ENCODE results near the gene PAX2. TPM values are rescaled to one million over a fixed set of nuclear protein-coding genes. Genes with fewer than 3 reads are reported as not detected.

PAX2 gene
- total RNA-seq, 4 donors from 2014 or later: not detected

DNA sequence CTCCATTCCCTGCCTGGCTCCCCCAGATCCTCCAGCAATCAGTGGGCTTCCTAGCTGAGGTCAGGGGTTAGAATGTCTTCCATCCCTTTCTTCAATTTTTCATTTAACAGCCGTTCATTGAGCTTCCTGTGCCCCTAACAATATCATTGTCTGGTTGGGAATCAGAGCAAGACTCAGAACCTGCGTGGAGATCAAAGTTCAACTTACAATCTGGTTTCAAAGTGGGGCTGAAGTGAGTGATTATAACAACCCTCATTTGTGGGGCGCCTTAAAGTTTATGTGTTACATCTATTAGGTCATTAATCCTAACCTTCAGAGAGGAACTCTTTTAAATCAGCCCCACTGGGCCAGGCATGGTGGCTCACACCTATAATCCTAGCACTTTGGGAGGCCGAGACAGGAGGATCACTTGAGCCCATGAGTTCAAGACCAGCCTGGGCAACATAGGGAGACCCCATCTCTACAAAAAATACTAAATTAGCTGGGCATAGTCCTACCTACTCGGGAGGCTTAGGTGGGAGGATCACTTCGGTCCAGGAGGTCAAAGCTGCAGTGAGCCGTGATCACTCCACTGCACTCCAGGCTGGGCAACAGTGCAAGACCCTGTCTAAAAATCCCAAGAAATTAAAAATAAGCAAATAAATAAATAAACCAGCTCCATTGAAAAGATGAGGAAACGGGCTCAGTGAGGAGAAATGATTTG is 122.0 kb downstream of the PAX2 start:
- WGBS, 2 donors: 82 to 90% methylated on average over 8 of the region's 8 CpGs
- intact Hi-C loops (cut with DNase I): no loop called here

DNA sequence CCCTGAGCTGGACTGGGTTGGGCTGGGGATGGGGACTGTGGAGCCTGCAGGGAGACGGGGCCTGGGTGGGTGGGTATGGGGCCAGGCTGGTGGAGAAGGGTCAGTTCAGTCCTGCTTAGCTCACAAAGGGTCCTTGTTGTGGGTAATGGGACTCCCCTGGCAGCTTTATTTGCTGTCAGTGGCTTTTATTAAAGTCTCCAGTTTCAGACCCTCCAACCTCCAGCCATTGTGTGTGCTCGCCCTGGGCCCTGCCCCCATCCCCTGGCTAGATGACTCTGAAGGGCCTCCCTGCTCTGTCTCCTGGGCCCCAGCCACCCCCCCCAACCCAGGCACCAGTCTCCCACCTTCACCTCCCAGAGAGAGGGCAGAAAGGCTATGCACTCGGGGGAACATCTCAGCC is 123.0 kb downstream of the PAX2 start:
- intact Hi-C loops (cut with DNase I): no loop called here
- DNase-seq: no peak
- no peak for TF ChIP-seq POLR2A (IDR thresholded peaks at IDR 0.05)
- TF ChIP-seq, protein P1, sequence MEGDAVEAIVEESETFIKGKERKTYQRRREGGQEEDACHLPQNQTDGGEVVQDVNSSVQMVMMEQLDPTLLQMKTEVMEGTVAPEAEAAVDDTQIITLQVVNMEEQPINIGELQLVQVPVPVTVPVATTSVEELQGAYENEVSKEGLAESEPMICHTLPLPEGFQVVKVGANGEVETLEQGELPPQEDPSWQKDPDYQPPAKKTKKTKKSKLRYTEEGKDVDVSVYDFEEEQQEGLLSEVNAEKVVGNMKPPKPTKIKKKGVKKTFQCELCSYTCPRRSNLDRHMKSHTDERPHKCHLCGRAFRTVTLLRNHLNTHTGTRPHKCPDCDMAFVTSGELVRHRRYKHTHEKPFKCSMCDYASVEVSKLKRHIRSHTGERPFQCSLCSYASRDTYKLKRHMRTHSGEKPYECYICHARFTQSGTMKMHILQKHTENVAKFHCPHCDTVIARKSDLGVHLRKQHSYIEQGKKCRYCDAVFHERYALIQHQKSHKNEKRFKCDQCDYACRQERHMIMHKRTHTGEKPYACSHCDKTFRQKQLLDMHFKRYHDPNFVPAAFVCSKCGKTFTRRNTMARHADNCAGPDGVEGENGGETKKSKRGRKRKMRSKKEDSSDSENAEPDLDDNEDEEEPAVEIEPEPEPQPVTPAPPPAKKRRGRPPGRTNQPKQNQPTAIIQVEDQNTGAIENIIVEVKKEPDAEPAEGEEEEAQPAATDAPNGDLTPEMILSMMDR (IDR thresholded peaks at IDR 0.05): no peak
- no peak overlapping the region for H3K27ac ChIP-seq
- no peak overlapping the region for H3K4me3 ChIP-seq (replicated peaks in 1 of 3)
- no peaks in the 10 kb centered on the region for H3K9me3 ChIP-seq
- no peaks in the 10 kb centered on the region for H3K4me1 ChIP-seq
- H3K36me3 ChIP-seq: no peaks in the 10 kb centered on the region
- 29 to 58% methylated on average over 1 to 3 of the region's 3 CpGs for WGBS, 2 donors
- peaks cover 5% of the 10 kb centered on the region for H3K27me3 ChIP-seq

More for the DNA sequence above, 122.0 kb downstream of the PAX2 start:
- Histone ChIP-seq H3K27ac (no peak overlapping the region), H3K4me3 (replicated peaks in 1 of 3) (no peak overlapping the region), H3K36me3 (no peaks in the 10 kb centered on the region), H3K9me3 (no peaks in the 10 kb centered on the region), H3K27me3 (peaks cover 4% of the 10 kb centered on the region), H3K4me1 (no peaks in the 10 kb centered on the region)
- TF ChIP-seq, protein P1 (IDR thresholded peaks at IDR 0.05): no peak
- TF ChIP-seq POLR2A (IDR thresholded peaks at IDR 0.05): no peak
- no peak for DNase-seq

DNA sequence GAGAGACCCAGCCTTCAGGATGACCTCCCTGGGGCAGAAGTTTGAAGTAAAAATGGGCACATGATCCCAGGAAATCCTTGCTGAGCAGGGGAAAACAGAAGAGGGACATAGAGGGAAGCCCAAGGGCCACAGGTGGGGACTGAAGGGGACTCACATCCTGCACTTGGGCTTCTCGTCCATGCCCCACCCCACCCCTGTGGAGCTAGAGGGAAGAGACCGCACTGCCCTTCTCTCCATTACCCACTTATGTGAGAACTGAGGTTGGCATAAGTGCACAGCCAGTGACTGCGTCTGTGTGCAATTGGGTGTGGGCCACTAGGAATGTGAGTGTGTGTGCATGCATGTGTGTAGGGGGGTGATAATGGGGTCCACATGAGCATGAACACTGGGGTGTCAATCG is 124.0 kb downstream of the PAX2 start:
- H3K27ac ChIP-seq: no peak overlapping the region
- TF ChIP-seq, protein P1 (IDR thresholded peaks at IDR 0.05): no peak
- TF ChIP-seq POLR2A (IDR thresholded peaks at IDR 0.05): no peak
- DNase-seq: no peak
- H3K36me3 ChIP-seq: no peaks in the 10 kb centered on the region
- H3K9me3 ChIP-seq: no peaks in the 10 kb centered on the region
- H3K4me3 ChIP-seq (replicated peaks in 1 of 3): no peak overlapping the region
- WGBS, 2 donors: 64 to 67% methylated on average over 4 of the region's 4 CpGs
- H3K4me1 ChIP-seq: no peaks in the 10 kb centered on the region
- peaks cover 13% of the 10 kb centered on the region for H3K27me3 ChIP-seq
- intact Hi-C loops (cut with DNase I): no loop called here

DNA sequence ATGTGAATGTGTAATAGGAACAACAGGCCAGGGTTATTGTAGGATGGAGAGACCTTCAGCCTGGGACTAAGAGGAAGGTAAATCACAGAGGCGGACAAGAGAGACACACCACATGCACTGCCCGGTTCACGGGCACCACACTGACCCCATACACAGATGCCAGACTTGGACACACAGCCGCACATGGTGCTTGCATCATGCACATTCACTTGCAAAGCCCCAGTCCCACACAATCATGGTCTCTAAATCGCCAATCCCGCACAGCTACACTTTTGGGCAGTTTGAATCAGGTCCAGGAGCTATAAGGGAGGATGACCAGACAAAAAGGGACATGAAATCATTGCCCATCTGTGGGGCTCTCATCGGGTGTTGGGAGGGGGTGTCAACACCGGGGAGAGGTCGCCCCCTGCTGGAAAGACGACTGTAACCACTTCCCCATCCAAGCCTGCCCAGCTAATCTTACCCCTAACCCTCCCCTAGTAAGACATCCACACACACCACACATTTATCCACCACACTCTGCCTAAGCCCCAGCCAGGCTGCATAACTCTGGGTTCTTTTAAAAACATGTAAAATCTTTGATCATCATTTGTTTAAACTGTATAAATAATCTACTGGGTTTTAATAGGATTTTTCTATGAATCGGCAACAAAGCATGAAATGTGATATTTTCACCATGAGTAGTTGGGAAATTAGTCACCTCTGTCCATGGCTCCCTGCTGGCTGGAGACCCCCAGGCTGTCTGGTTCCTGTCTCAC is 126.8 kb downstream of the PAX2 start:
- no peaks in the 10 kb centered on the region for H3K36me3 ChIP-seq
- H3K27ac ChIP-seq: no peak overlapping the region
- WGBS, 2 donors: 45 to 51% methylated on average over 7 to 11 of the region's 11 CpGs
- peaks cover 9% of the 10 kb centered on the region for H3K27me3 ChIP-seq
- DNase-seq: peak in 1 of 2 donors; percentile 19
- TF ChIP-seq, protein P1 (IDR thresholded peaks at IDR 0.05): peak in 2 of 6 experiments; percentile 18 to 34
- no peak for TF ChIP-seq POLR2A (IDR thresholded peaks at IDR 0.05)
- intact Hi-C loops (cut with DNase I): no loop called here
- H3K4me1 ChIP-seq: no peaks in the 10 kb centered on the region
- no peaks in the 10 kb centered on the region for H3K9me3 ChIP-seq
- H3K4me3 ChIP-seq (replicated peaks in 1 of 3): no peak overlapping the region
